Activated CD8-positive, alpha-beta memory T cell treated with anti-CD3 and anti-CD28 coated beads, Interleukin-2, amount 50 U/mL, for 48 hours (primary cell): ENCODE data around the gene STK16.
A peak's percentile ranks its signal among the peaks of the same experiment; 100 is the strongest.

ENCODE experiments used
- DNase-seq: peaks from one replicate; pipeline ENCODE4 v3.0.0-alpha.2; 2020

STK16 gene

DNA sequence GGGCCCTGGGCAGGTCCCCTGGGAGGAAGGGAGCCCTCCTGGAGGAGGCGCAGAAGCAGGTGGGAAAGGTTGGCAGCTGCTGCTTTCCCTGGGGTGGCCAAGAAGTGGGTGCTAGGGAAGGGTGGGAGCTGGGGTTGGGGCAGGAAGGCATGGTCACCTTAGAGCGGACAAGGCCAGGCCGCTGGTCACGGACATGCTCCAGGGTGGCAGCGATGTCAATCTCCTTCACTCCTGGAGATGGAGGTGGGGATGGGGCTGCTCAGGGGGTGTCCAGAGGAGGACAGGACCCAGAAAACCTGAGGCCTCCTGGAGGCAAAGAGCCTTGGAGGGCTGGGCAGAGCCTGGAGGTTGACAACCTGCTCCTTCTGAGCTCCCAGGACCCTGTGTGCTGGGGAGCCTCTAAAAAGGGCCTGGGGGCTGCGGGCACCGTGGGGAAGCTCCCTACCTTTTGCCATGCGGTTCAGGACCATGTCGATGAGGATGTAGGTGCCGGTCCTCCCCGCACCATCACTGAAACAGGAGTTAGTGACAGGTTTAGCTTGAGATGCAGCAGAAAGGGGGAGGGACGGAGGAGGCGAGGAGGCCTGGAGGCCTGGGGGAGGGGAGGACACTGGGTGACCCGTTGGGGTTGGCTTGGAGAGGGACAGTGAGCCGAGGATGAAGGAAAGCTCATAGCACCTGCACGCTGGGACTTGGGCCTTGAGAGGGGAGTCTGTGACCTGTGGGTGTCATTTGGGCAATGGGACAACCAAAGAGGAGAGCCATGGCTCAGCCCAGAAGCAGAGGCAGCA lies 45.3 kb downstream of the STK16 start:
- DNase-seq: no peak

DNA sequence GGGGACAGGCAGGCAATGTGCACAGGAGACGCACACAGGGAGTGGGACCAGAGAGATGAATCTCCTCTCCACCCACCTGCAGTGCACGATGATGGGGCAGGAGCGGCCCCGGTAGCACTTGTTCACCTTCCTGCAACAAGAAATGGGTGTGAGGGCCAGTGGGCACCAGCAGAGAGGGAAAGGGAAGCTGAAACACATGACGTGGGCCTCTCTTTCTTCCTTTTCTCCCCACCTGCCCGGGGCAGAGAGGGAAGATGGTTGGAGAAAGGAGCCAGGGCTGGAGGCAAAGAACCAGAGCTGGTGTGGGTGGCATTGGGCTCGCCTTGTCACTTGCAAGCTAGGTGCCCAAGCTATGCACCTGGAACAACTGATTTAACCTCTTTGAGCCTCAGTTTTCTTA lies 46.1 kb downstream of the STK16 start:
- DNase-seq: no peak

DNA sequence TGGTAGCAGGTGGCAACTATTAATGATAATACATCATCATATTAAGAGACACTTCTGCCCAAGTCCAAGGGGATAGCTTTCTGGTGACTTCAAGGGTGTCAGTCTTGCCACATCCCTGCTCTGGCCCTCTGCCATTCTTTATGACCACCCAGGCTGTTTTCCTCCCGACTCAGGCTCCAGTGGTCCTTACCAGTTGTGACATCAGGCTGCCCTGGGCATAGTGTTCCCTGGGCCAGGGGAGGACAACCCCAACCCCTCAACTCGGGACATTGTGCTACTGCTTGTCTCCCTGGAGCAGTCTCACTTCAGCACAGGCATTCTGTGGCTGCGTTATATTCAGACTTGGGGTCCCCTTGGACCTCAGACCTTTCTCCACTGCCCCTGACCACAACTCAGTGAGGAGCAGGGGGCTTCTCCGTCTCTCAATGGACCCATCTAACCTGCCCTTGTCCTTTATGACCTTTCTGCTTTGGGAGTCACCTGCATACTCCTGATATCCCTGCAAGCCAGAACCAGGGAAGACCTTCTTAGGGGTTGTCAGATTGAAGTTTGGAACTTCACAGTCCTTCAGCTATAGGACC lies 46.7 kb downstream of the STK16 start:
- no peak for DNase-seq

DNA sequence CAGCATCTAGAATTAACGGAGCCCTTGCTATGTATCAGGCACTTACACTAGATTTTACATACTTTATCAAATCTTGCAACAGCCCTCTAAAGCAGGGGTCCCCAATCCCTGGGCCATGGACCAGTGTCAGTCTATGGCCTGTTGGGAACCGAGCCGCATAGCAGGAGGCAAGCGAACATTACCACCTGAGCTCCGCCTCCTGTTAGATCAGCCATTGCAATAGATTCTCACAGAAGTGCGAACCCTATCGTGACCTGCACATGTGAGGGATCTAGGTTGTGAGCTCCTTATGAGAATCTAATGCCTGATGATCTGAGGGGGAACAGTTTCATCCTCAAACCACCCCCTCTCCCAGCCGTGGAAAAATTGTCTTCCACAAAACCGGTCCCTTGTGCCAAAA lies 47.3 kb downstream of the STK16 start:
- DNase-seq: peak; percentile 44

DNA sequence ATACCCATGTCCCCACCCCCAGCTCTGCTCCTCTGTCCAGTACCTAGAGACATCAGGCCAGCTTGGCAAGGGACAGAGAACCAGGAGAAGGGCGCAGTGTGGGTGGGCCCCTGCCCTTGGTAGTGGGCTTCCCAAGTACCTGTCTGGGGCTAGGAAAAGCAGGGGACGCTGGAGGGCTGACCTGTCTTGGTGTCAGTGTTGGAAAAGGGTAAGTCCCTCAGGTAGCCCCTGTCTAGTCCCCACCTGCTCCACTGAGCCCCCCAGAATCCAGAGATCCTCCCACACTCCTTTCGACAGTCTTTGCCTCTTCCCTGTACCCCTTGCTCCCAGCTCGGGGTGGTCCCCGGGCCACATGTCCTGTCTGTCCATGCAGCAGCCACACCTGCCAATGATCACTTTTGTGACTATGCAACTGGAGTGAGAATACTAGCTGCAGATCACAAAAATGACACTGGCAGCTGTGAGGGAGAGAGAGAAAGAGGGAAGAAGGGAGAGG lies 48.5 kb downstream of the STK16 start:
- peak; percentile 54 for DNase-seq

GRCh38 chr2:219294356-219295351 lies 49.4 kb downstream of the STK16 start:
- peak; percentile 94 for DNase-seq

DNA sequence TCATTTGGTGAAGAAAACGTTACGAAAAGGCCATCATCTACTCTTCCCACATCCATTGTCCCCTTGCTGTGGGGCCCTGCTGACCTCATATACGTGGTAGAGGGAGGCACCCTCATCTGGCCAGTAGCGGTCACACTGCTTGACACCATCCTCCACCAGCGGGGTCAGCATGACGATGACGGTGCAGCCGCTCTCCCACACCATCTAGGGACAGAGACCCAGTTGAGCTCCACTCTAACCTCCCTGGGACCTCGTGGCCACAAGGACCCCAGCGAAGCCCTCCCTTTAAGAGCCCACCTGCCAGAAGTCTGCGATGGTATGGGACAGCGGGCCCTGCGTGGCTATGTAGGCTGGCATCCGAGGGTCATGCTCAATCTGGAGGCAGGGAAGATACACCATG lies 50.9 kb downstream of the STK16 start:
- DNase-seq: peak; percentile 48

DNA sequence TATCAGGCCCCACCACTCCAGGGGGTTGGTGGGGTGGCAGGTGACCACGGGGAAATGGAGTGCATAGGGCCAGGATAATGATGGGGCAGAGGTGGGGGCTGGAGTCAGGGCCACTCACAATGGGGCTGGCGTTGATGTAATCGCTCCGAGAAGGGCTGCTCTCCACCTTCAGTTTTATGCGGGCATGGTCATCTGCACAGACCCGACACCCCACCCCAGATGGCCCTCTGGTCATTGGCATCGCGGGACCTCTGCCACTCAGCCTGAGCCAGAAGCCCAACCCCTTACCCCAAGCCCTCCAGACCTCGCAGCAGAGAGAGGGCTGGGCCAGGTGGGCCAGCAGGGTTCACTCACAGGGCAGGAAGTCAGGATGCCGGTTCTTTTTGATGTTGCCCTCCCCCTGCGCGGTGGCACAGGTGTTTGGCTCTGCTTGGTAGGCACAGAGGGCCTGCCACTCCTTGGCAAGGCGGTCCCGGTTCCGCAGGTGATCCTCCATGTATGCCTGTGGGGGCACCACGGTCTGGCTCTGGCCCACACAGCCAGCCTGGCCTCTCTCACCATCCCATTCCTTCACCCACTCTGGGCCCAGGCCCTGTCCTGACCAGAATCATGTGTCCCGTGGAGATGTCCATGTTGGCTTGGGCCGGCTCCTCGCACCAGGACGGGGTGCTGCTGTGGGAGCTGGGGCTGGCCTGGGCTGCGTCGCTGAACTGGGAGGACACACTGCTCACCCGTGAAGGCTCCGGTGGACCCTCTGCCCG lies 51.5 kb downstream of the STK16 start:
- DNase-seq: no peak

DNA sequence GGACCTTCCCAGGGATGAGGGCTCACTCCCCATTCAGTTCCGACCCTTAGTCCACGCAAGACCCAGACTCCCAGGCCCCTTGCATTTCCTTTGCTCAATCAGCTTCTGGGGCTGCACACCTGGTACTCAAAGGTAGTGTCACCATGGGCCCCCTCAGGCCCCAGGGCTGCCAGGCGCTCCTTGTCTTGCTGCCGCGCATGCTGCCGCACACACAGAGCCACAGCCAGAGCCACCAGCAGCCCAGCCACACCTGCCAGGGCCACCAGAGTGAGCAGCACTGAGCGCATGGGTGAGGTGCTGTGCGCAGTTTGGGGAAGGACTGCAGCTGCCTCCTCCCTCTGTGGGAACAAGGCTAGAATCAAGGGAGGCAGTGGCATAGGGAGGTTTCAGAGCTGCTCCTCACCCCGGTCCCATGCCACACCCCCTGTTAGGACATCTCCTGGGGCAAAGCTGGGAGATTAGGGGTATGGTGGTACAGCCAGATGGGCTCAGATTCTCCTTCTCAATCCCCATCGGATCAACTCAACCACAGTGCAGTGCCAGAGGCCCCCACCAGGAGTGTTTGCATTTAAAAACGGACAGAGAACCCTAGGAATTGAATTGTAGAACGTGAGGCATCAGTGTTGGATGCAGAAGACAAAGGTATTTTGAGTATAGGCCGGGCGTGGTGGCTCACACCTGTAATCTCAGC lies 52.6 kb downstream of the STK16 start:
- DNase-seq: peak; percentile 50

DNA sequence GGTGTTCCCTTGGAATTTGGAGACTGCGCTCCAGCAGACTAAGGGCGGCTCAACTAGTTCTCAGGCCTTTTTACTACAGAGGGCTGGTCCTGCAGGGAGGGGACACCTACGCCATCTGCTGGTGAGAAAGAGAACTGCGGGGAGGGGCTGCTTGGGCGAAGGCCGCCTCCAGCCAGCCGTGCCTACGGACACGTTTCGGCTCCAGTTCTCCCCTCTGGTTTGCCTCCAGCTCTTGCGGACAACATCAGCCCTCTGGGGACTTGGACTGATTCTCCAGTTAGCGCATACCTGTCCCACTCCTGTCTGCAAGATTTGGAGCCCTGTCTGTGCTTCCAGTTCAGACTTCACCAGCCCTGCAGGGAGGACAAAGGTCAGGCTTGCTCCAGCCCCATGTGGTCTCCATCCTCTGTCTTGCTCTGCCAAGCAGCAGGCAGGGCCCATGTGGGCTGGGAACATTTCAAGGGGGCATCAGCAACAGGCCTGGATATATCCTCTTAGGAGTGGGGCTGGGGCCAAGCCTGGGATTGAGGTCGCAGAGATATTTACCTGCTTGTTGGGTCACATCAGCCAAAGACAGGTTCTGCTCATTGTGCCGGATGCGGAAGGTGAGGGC lies 53.6 kb downstream of the STK16 start:
- DNase-seq: peak; percentile 99

GRCh38 chr2:219299372-219299760 lies 54.1 kb downstream of the STK16 start:
- DNase-seq: peak; percentile 52
